Endothelial cell of umbilical vein (primary cell): ENCODE results near the gene KRTAP9-8. TPM values are rescaled to one million over a fixed set of nuclear protein-coding genes. Genes with fewer than 3 reads are reported as not detected.

Source experiments
- BruUV-seq: library from RNA; stranded (reverse); fragments of 400-500 nt; replicated peaks from 2 replicates; lab custom pipeline; 2021; lab: Mats Ljungman, UMichigan
- CTCF ChIA-PET: fragments of 300-600, 350-600 bp; sonication (Branson Sonifier 250); formaldehyde crosslinking; loops from one replicate; lab custom pipeline; 2021; ENCODE audit warnings: antibody characterized with exemption, inconsistent platforms; lab: Charles Lee
- POLR2A ChIA-PET: fragments of 300-600, 350-600 bp; sonication (Branson Sonifier 250); formaldehyde crosslinking; loops from one replicate; lab custom pipeline; 2021; ENCODE audit warnings: antibody characterized with exemption, inconsistent platforms; lab: Charles Lee
- DNase-seq: peaks from one replicate; pipeline ENCODE4 v3.0.0-alpha.2; 2011; ENCODE audit warnings: low read depth, low spot score
- FAIRE-seq: peaks from 2 replicates; lab custom pipeline; 2011; peaks lifted over from hg19 to GRCh38; lab: Jason Lieb, UNC
- H2AFZ ChIP-seq: 2 replicates; pipeline ENCODE4 v1.6.0; 2012; ENCODE audit warnings: low read depth, low read length, control low read depth, inconsistent platforms
- H3K27ac ChIP-seq: 2 replicates; pipeline ENCODE4 v1.5.1; 2011; ENCODE audit warnings: low read depth, mild to moderate bottlenecking, control low read depth, low read length, moderate library complexity; ENCODE audit not compliant: insufficient read depth
- H3K27me3 ChIP-seq, 2 experiments: 2 replicates each; pipeline versions ENCODE4 v1.6.0 to v1.6.1; 2011; ENCODE audit warnings: low read length in 2 of 2, mixed read lengths in 1 of 2; ENCODE audit not compliant: control insufficient read depth in 2 of 2, insufficient read depth in 2 of 2
- H3K36me3 ChIP-seq, 2 experiments: 2 replicates in 1 of 2; 3 replicates in 1 of 2; pipeline ENCODE4 v1.5.1; 2011; ENCODE audit warnings: low read length in 2 of 2, mild to moderate bottlenecking in 1 of 2, moderate library complexity in 1 of 2; ENCODE audit not compliant: control insufficient read depth in 2 of 2, insufficient read depth in 2 of 2; ENCODE audit errors: extremely low read depth in 1 of 2
- H3K4me1 ChIP-seq: 3 replicates; pipeline ENCODE4 v1.5.1; 2011; ENCODE audit warnings: mild to moderate bottlenecking, low read length; ENCODE audit not compliant: control insufficient read depth, insufficient read depth; ENCODE audit errors: extremely low read depth
- H3K4me2 ChIP-seq: 2 replicates; pipeline ENCODE4 v1.6.1; 2011; ENCODE audit warnings: low read length, control low read depth, mixed read lengths; ENCODE audit not compliant: insufficient read depth
- H3K4me3 ChIP-seq, 3 experiments: fragments of 200-600 bp in 1 of 3; sonication (generic), shearing (Covaris generic) in 1 of 3; replicated peaks in 1 of 3; 2 replicates each; pipeline ENCODE4 v1.5.1; 2011 to 2016; ENCODE audit warnings: control low read depth in 3 of 3, low read length in 3 of 3, mild to moderate bottlenecking in 2 of 3, inconsistent platforms in 1 of 3, low read depth in 1 of 3, moderate library complexity in 1 of 3; ENCODE audit not compliant: insufficient read depth in 1 of 3
- H3K79me2 ChIP-seq: 2 replicates; pipeline ENCODE4 v1.6.0; 2012; ENCODE audit warnings: low read length, inconsistent platforms; ENCODE audit not compliant: control insufficient read depth, insufficient read depth
- H3K9ac ChIP-seq: replicated peaks from 2 replicates; pipeline ENCODE3; 2011; ENCODE audit warnings: low read length, control low read depth; ENCODE audit not compliant: insufficient read depth; ENCODE audit errors: extremely low read depth
- H3K9me1 ChIP-seq: replicated peaks from 3 replicates; pipeline ENCODE4 v1.6.0; 2011; ENCODE audit warnings: mild to moderate bottlenecking, low read length; ENCODE audit not compliant: control insufficient read depth, insufficient read depth; ENCODE audit errors: extremely low read depth
- H3K9me3 ChIP-seq: replicated peaks from 2 replicates; pipeline ENCODE4 v1.5.1; 2012; ENCODE audit warnings: low read length, inconsistent platforms; ENCODE audit not compliant: control insufficient read depth, insufficient read depth
- H4K20me1 ChIP-seq: replicated peaks from 2 replicates; pipeline ENCODE3; 2011; ENCODE audit warnings: mild to moderate bottlenecking, low read length; ENCODE audit not compliant: control insufficient read depth, insufficient read depth; ENCODE audit errors: extremely low read depth
- CTCF ChIP-seq, 2 donors: IDR thresholded peaks; 1 replicate in 1 of 2; 2 replicates in 1 of 2; pipeline ENCODE4 v1.5.1; 2011; ENCODE audit warnings: low read length in 2 of 2, mild to moderate bottlenecking in 2 of 2, moderate library complexity in 2 of 2, control low read depth in 1 of 2, inconsistent platforms in 1 of 2, low read depth in 1 of 2; ENCODE audit not compliant: insufficient read depth in 1 of 2; ENCODE audit errors: extremely low read depth in 1 of 2
- EZH2 ChIP-seq: IDR thresholded peaks from 2 replicates; pipeline ENCODE4 v1.6.1; 2012; ENCODE audit warnings: borderline replicate concordance, low read depth, mild to moderate bottlenecking, moderate library complexity, low read length, inconsistent platforms; ENCODE audit not compliant: severe bottlenecking
- FOS ChIP-seq: IDR thresholded peaks from 2 replicates; pipeline ENCODE4 v1.6.1; 2011; ENCODE audit warnings: mild to moderate bottlenecking, low read length, moderate library complexity, borderline replicate concordance; ENCODE audit not compliant: insufficient read depth
- GATA2 ChIP-seq: IDR thresholded peaks from 2 replicates; pipeline ENCODE4 v1.7.0; 2011; ENCODE audit warnings: low read depth, mild to moderate bottlenecking, moderate library complexity, mixed read lengths, low read length; ENCODE audit not compliant: insufficient read length, insufficient read depth
- JUN ChIP-seq: IDR thresholded peaks from 2 replicates; pipeline ENCODE4 v1.6.1; 2011; ENCODE audit warnings: borderline replicate concordance, low read depth; ENCODE audit not compliant: insufficient read length, insufficient read depth
- MAX ChIP-seq: IDR thresholded peaks from 2 replicates; pipeline ENCODE4 v1.6.1; 2011; ENCODE audit not compliant: insufficient read depth, insufficient read length
- MYC ChIP-seq: IDR thresholded peaks from one replicate; pipeline ENCODE4 v1.6.1; 2011; ENCODE audit warnings: mild to moderate bottlenecking, low read depth, low read length
- POLR2A ChIP-seq: IDR thresholded peaks from 2 replicates; pipeline ENCODE4 v1.6.1; 2012; ENCODE audit warnings: low read depth, mild to moderate bottlenecking, control low read depth, low read length
- POLR2AphosphoS5 ChIP-seq: IDR thresholded peaks from 2 replicates; pipeline ENCODE4 v1.6.1; 2012; ENCODE audit warnings: low read depth, mild to moderate bottlenecking, control low read depth, low read length, moderate library complexity; ENCODE audit not compliant: insufficient read depth
- dilution Hi-C: fragments of 300-500 bp; cut with MboI; formaldehyde crosslinking; loops from one replicate; pipeline ENCODE4 v1.15.0; 2019; ENCODE audit warnings: low sequenced_read_pairs; ENCODE audit not compliant: extremely low pct_ligation_motif_present
- intact Hi-C: fragments of 100-400 bp; cut with micrococcal nuclease; formaldehyde crosslinking; loops from one replicate; pipeline ENCODE4 v1.10.0; 2022
- polyA plus RNA-seq, 4 experiments: library from polyadenylated mRNA; depleted of rRNA in 3 of 4; stranded (reverse) in 3 of 4; unstranded in 1 of 4; fragments of >200 nt; gene quantifications; 2 replicates each; pipeline versions ENCODE4 v1.2.1 to v1.2.3, GENCODE V29; 2011 to 2012; ENCODE audit warnings: missing spikeins in 1 of 4
- total RNA-seq: library from RNA; stranded (reverse); gene quantifications from 2 replicates; pipeline ENCODE4 v1.2.3, GENCODE V29; 2021

KRTAP9-8 gene
- total and polyA plus RNA-seq, 2 donors (not counting 3 experiments of a cell fraction or from before 2014, with no cell fraction given) = not detected

- H2AFZ ChIP-seq = no peak overlapping the region
- no TSS peak for BruUV-seq
- no peak overlapping the region for H3K4me2 ChIP-seq
- dilution Hi-C loops = no loop called here
- FAIRE-seq (no peak), DNase-seq (peak; percentile 0)
- no peak for TF ChIP-seq MYC
- TF ChIP-seq EZH2 = no peak
- no peak for TF ChIP-seq FOS
- no peak for TF ChIP-seq POLR2A
- no peak for TF ChIP-seq JUN
- no peak for TF ChIP-seq GATA2
- TF ChIP-seq POLR2AphosphoS5 = no peak
- no peak for TF ChIP-seq MAX
- TF ChIP-seq CTCF (IDR thresholded peaks at IDR 0.05; ENCODE audit: extremely low read depth in 1 of 2, insufficient read depth in 1 of 2, low read depth in 1 of 2, low read length in 2 of 2) = no peak
- no peaks in the 10 kb centered on the region for H3K4me1 ChIP-seq
- peaks cover 0 to 2% of the 10 kb centered on the region in 2 experiments for H3K27me3 ChIP-seq
- POLR2A ChIA-PET = no interaction called here
- no peak overlapping the region for H3K4me3 ChIP-seq
- intact Hi-C loops = no loop called here
- no peaks in the 10 kb centered on the region for H3K79me2 ChIP-seq
- no peaks in the 10 kb centered on the region for H4K20me1 ChIP-seq
- H3K36me3 ChIP-seq = no peaks in the 10 kb centered on the region
- H3K9me3 ChIP-seq = no peaks in the 10 kb centered on the region
- no peak overlapping the region for H3K27ac ChIP-seq
- CTCF ChIA-PET = interaction anchor here (0.9 kb wide), 1 partner anchor 39 kb away, joined by 3 read pairs; no protein-coding TSS in a partner anchor
- no peaks in the 10 kb centered on the region for H3K9me1 ChIP-seq
- no peak overlapping the region for H3K9ac ChIP-seq
Observed at GRCh38 chr17:41284043-41284442, 46.2 kb downstream of the KRTAP9-8 start.
